ENCODE results near the gene C12orf43. TPM values are rescaled to one million over a fixed set of nuclear protein-coding genes. Genes with fewer than 3 reads are reported as not detected.

Gene C12orf43
- total and polyA plus RNA-seq, 2 donors (not counting 1 experiment from before 2014, with no cell fraction given) = 6.7 to 18.9 TPM

- no peak for TF ChIP-seq CTCF (IDR thresholded peaks at IDR 0.05)
- TF ChIP-seq EZH2 (IDR thresholded peaks at IDR 0.05; ENCODE audit: borderline replicate concordance, insufficient read depth, low read depth, low read length, poor library complexity, severe bottlenecking) = no peak
- H4K20me1 ChIP-seq (ENCODE audit: control insufficient read depth, insufficient read depth, low read length, poor library complexity, severe bottlenecking) = no peaks in the 10 kb centered on the region
- no peak overlapping the region for H3K4me2 ChIP-seq (replicated peaks; ENCODE audit: low read depth, low read length, poor library complexity, severe bottlenecking)
- H2AFZ ChIP-seq (ENCODE audit: insufficient read depth, low read depth, low read length, poor library complexity, severe bottlenecking) = no peak overlapping the region
- no peak overlapping the region for H3K9ac ChIP-seq (ENCODE audit: low read length)
- ATAC-seq (ENCODE audit: low read depth) (no peak), DNase-seq (no peak)
- Mint-ChIP-seq H3K27ac (no peak overlapping the region), H3K4me3 (no peak overlapping the region), H3K4me1 (no peaks in the 10 kb centered on the region), H3K9me3 (ENCODE audit: insufficient read depth) (peaks cover 3% of the 10 kb centered on the region), H3K27me3 (peaks cover 19% of the 10 kb centered on the region)
- no peaks in the 10 kb centered on the region for H3K36me3 ChIP-seq (replicated peaks in 1 of 2; ENCODE audit: control extremely low read depth in 1 of 2, control insufficient read depth in 1 of 2, extremely low read depth in 1 of 2, insufficient read depth in 2 of 2, low read length in 1 of 2)
- CTCF ChIA-PET = no interaction called here
- POLR2A ChIA-PET = no interaction called here
- H3K27me3 ChIP-seq (replicated peaks in 1 of 4; ENCODE audit: control extremely low read depth in 1 of 4, control insufficient read depth in 3 of 4, insufficient read depth in 4 of 4, low read length in 3 of 4) = peaks cover 0 to 4% (median 0%) of the 10 kb centered on the region in 4 experiments
- H3K4me1 ChIP-seq (ENCODE audit: control insufficient read depth in 2 of 2, insufficient read depth in 2 of 2, low read length in 2 of 2) = no peaks in the 10 kb centered on the region
- H3K27ac ChIP-seq (ENCODE audit: low read length in 2 of 2) = no peak overlapping the region
- intact Hi-C loops (cut with micrococcal nuclease) = no loop called here
- H3K79me2 ChIP-seq (ENCODE audit: control insufficient read depth, insufficient read depth, low read length) = no peaks in the 10 kb centered on the region
- 100% methylated on average over 1 of the region's 2 CpGs for WGBS (ENCODE audit: insufficient coverage)
- H3K4me3 ChIP-seq (ENCODE audit: control extremely low read depth in 1 of 5, extremely low read depth in 1 of 5, insufficient read depth in 1 of 5, low read depth in 2 of 5, low read length in 4 of 5) = no peak overlapping the region
- no peaks in the 10 kb centered on the region for H3K9me3 ChIP-seq (ENCODE audit: control extremely low read depth in 1 of 3, control insufficient read depth in 2 of 3, insufficient read depth in 1 of 3, low read length in 2 of 3)
Observed at GRCh38 chr12:120990487-120991055, 25.7 kb downstream of the C12orf43 start.

GRCh38 chr12:120989687-120990086 lies 26.6 kb downstream of the C12orf43 start:
- no peaks in the 10 kb centered on the region for H3K9me3 ChIP-seq (ENCODE audit: control extremely low read depth in 1 of 3, control insufficient read depth in 2 of 3, insufficient read depth in 1 of 3, low read length in 2 of 3)
- no peaks in the 10 kb centered on the region for H3K4me1 ChIP-seq (ENCODE audit: control insufficient read depth in 2 of 2, insufficient read depth in 2 of 2, low read length in 2 of 2)
- TF ChIP-seq CTCF (IDR thresholded peaks at IDR 0.05) (no peak), EZH2 (IDR thresholded peaks at IDR 0.05; ENCODE audit: borderline replicate concordance, insufficient read depth, low read depth, low read length, poor library complexity, severe bottlenecking) (no peak)
- Mint-ChIP-seq H3K9me3 (ENCODE audit: insufficient read depth) (peaks cover 3% of the 10 kb centered on the region), H3K27me3 (peaks cover 10% of the 10 kb centered on the region), H3K4me3 (no peak overlapping the region), H3K27ac (no peak overlapping the region), H3K4me1 (no peaks in the 10 kb centered on the region)
- no peak overlapping the region for H3K4me2 ChIP-seq (replicated peaks; ENCODE audit: low read depth, low read length, poor library complexity, severe bottlenecking)
- H3K4me3 ChIP-seq (ENCODE audit: control extremely low read depth in 1 of 5, extremely low read depth in 1 of 5, insufficient read depth in 1 of 5, low read depth in 2 of 5, low read length in 4 of 5) = no peak overlapping the region
- ATAC-seq (ENCODE audit: low read depth) (no peak), DNase-seq (no peak)
- 67% methylated on average over 1 of the region's 3 CpGs for WGBS (ENCODE audit: insufficient coverage)
- no peak overlapping the region for H3K27ac ChIP-seq (ENCODE audit: low read length in 2 of 2)
- ChIA-PET CTCF (no interaction called here), POLR2A (no interaction called here)
- no peak overlapping the region for H2AFZ ChIP-seq (ENCODE audit: insufficient read depth, low read depth, low read length, poor library complexity, severe bottlenecking)
- H3K9ac ChIP-seq (ENCODE audit: low read length) = no peak overlapping the region
- H3K79me2 ChIP-seq (ENCODE audit: control insufficient read depth, insufficient read depth, low read length) = no peaks in the 10 kb centered on the region
- H4K20me1 ChIP-seq (ENCODE audit: control insufficient read depth, insufficient read depth, low read length, poor library complexity, severe bottlenecking) = no peaks in the 10 kb centered on the region
- intact Hi-C loops (cut with micrococcal nuclease) = no loop called here
- peaks cover 0 to 4% (median 0%) of the 10 kb centered on the region in 4 experiments for H3K27me3 ChIP-seq (replicated peaks in 1 of 4; ENCODE audit: control extremely low read depth in 1 of 4, control insufficient read depth in 3 of 4, insufficient read depth in 4 of 4, low read length in 3 of 4)
- H3K36me3 ChIP-seq (replicated peaks in 1 of 2; ENCODE audit: control extremely low read depth in 1 of 2, control insufficient read depth in 1 of 2, extremely low read depth in 1 of 2, insufficient read depth in 2 of 2, low read length in 1 of 2) = no peaks in the 10 kb centered on the region
